Measurements from ENCODE around the gene ADARB1.

Gene ADARB1

DNA sequence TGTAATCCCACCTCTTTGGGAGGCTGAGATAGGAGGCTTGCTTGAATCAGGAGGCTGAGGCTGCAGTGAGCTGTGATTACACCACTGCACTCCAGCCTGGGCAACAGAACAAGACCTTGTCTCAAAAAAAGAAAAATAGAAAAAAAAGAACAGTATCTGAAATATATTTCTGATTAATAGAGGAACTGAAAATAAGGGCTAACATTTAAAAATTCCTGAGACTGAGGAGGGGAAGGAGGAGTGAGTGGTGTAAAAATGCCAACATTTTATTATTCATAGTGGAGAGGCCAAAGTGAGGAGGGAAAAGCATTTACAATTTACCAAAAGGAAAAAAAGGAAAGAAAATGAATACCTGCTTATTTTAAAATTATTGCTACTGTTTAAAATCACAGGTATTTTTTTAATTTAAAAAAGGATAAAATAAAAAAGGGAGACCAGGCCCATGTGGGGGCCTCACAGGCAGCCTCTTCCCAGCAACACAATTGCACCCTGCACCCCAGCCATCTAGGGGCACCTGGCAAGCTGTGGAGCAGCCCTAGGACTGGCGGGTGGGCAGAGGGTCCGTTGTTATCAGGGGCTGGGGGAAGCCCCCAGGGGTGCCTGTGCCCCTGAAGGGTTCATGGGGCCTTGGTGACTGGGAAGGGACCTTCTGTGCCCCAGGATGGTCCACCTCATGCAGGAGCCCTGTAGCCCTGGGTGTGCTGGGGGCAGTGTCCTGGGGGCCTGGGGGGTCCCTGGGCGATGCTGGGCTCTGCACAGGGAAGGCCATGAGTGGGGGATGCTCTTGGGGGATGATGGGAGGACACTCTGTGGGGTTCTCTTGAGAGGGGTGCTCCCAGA lies 34.8 kb upstream of the ADARB1 start:
- DNase-seq (ENCODE audit: low read depth in 2 of 2), result no peak

DNA sequence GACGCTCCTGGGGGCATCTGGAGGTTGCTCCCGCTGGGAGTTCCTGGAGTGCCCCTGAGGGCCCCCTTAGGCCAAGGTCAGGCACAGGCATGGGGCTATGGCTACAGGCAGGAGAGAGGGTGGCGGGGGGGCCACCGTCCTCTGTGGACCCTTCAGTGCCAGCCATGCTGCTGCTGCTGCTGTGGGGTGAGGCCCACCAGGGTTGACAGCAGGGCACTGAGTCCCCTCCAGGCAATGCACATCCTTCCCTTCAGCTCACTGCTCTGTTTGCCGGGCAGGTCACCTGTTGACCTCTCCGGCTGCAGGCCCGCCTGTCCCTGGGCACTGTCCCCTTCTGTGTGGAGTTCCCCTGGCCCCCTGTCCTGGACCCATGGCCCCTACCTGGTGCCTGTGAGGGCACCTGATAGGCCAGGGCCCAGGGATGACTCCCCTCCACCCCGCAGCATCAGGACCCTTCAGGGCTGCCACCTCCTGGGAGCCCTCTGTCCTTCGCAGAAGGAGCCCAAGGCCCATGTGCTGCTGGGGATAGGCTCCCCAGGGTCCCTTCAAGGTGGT lies 34.1 kb upstream of the ADARB1 start:
- DNase-seq (ENCODE audit: low read depth in 2 of 2), result no peak

DNA sequence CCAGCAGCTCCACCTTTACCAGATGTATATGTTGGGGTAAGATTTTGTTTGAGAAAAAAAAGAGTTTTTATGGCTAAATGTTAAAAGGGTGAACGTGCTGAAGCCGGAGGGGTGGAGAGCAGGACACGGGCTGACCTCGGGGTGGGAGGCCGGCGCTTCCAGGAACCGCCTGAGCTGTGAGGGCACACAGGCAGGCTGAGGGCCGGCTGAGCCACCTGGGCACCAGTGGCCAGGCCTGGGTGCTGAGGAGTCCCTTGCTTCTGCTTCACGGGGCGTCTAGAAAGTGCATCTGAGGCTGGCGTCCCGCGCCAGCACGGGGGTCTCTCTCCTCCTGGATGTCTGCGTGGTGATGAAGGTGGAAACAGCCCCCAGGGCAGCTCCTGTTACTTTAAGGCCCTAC lies 33.6 kb upstream of the ADARB1 start:
- DNase-seq (ENCODE audit: low read depth in 2 of 2), result no peak

DNA sequence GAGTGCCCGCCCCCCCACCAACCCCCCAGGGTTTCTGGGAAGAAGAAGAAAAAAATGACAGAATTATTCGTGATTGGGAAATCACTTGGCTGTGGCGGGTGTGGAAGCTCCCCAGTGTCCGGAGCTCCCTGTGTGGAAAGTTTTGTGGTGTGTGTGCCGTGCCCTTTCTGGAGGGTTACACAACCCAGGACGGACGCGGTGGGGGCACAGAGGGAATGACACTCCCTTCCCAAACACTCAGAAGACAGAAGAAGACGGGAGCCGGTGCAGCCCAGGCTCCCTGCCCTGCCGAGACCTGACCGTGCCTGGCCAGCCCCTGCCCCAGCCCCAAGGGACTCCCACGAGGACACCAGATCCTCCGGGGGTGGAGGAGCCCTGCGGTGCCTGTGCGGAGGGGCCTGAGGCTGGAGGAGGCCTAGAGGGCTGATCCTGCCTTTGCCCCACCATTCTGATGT lies 33.0 kb upstream of the ADARB1 start:
- DNase-seq (ENCODE audit: low read depth in 2 of 2), result no peak

DNA sequence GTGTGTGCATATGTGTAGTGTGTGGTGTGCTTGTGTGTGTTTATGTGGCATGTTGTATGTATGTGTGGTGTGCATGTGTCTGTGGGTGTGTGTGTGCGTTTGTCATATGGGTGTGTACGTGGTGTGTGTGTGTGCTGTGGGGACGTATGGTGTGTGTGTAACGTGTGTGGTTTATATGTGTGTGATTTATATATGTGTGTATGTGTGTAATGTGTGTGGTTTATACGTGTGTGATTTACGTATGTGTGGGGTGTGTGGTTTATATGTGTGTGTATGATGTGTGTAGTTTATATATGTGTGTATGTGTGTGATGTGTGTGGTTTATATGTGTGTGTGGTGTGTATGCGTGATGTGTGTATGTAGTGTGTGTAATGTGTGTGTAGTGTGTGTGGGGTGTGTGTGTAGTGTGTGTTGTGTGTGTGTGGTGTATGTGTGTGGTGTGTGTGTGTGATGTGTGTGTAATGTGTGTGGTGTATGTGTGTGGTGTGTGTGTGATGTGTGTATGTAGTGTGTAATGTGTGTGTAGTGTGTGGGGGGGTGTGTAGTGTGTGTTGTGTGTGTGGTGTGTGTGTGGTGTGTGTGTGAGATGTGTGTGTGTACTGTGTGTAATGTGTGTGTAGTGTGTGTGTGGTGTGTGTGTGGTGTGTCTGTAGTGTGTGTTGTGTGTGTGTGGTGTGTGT lies 32.3 kb upstream of the ADARB1 start:
- no peak for DNase-seq (ENCODE audit: low read depth in 2 of 2)

DNA sequence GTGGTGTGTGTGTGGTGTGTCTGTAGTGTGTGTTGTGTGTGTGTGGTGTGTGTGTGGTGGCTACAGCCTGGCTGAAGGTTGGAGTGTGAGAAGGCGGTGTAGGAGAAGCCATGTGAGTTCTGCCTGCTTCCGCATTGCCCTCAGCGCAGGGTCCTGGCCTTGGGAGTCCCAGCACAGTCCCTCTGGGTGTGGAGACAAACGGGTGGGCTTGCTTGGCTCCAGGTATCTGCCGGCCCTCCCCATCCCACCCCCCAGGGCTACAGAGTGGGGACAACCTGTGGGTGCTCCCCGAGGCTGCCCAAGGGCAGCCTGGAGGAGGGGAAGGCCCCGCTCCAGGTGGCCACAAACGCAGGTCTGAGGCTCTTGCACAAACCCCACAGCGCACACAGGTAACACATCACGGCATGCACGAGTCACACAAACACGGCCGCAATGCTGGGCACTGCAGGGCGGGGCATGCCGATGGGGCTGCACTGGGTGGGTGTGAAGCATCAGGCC lies 31.7 kb upstream of the ADARB1 start:
- DNase-seq (ENCODE audit: low read depth in 2 of 2), result no peak

DNA sequence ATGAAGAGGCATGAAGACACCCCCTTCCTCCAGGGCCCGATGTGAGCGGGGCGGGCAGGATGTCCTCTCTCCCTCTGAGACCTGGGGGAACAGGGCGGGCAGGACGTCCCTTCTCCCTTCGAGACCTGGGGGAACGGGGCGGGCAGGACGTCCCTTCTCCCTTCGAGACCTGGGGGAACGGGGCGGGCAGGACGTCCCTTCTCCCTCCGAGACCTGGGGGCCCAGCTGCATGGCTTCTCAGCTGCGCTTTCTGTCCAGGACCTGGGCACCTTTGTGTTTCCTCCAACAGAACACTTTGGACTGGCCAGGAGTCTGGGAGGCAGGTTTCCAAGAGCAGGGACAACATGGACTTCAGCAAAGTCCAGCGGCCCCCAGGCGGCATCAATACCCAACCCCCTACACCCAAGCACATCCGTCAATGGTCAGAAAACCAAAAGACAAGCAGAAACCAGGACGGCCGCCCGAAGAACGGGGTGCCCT lies 30.8 kb upstream of the ADARB1 start:
- DNase-seq (ENCODE audit: low read depth in 2 of 2), result no peak

DNA sequence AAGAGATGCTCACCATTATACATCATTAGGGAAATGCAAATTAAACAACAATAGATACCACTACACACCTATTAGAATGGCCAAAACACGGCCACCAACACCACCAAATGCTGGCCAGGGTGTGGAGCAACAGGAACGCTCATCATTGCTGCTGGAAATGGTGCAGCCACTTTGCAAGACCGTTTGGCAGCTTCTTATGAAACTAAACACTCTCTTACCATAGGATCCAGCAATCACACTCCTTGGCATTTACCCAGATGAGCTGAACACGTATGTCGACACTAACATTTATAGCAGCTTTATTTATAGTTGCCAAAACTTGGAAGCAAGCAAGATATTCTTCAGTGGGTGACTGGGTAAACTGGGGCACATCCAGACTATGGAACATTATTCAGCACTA lies 28.9 kb upstream of the ADARB1 start:
- DNase-seq (ENCODE audit: low read depth in 2 of 2), result no peak

DNA sequence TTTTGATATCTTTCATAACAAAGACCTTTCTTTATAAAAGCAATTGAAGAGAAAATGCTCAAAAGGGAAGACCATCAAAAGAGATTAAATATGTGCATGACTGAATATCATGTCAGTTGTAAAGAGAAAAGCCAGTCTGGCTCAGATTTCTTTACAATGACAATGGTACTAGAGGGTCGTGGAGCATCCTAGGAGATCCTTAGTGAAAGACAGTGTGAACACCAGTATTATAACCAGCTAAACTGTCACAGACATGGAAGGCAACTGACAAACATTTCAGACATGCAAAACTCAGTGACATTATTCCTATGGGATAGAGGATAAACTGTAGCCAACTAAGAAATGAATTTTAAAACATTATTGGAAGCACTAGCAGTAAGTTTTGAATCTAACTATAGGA lies 27.1 kb upstream of the ADARB1 start:
- DNase-seq (ENCODE audit: low read depth in 2 of 2), result no peak

DNA sequence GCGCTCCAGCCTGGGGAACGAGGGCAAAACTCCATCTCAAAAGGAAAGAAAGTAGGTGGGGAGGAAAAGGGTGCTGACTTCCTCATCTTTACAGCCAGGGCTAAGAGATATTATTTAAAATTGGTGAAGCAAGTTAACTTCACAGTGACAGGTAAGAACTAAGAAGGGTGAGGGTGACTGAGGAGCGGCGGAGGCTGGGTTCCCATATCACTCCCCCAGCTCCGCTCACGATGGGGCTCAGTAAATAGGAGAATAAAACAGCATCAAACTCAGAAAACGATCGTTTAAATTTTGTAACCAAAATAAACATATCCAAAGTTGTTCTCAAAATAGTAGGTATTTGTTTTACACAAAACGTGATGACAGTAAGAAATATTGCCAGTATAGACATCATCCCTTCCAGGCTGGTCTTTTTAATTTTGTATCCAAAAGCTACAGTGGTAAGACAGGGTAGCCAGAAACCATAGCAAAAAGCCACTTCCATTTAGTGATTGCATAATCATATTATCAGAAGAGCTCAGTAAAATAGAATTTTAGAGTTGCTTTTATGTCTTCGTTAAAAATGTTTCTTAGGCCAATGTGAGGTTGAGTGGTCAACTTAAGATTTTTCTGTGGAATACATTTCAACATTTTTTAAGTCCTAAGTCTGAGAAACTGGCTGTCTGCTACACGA lies 26.2 kb upstream of the ADARB1 start:
- DNase-seq (ENCODE audit: low read depth in 2 of 2), result no peak

DNA sequence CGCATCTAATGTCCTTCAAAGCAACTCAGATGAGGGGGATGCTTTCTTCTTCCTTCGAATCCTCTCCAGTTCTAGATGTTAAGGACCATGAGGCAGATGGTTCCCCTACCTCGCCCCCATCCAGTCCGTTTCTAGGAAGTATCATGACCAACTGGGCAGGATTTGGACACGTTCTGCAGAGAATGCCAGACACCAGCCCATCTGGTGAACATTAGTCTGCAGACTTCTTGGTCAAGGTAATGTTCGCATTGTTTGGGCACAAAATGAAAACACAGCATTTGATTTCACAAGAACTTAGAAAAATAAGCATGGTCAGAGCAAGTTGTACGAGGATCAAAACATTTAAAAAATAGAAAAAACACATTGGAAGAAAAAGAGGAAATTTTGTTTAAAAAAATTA lies 25.4 kb upstream of the ADARB1 start:
- DNase-seq (ENCODE audit: low read depth in 2 of 2), result no peak

DNA sequence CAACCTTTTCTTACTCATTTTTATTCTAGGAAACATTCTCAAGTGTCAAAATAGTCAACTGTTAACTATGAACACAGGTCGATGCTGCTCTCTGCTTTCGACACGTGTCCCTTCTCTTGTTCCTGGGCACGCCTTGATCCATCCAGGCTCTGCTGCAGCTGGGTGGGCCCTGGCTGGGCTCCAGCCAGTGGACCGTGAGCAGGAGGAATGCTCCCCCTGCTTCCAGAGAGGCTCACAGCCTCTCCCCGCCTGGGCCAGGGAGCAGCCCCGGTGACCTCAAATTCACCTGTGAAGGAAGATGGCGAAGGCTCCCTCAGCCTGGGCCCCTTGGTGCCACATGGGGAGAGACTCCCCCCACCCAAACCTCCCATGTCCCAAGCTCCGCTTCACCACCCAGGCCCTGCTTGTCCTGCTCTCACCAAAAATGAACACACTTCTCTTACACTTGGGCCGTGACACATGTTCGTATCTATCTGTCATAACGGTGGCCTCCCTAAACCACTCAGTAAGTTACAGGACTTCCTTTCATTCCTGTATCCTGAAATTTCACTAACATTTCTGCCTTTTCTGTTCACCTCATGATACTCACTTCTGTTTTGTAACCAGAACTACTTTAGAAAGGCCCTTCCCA lies 24.6 kb upstream of the ADARB1 start:
- no peak for DNase-seq (ENCODE audit: low read depth in 2 of 2)

DNA sequence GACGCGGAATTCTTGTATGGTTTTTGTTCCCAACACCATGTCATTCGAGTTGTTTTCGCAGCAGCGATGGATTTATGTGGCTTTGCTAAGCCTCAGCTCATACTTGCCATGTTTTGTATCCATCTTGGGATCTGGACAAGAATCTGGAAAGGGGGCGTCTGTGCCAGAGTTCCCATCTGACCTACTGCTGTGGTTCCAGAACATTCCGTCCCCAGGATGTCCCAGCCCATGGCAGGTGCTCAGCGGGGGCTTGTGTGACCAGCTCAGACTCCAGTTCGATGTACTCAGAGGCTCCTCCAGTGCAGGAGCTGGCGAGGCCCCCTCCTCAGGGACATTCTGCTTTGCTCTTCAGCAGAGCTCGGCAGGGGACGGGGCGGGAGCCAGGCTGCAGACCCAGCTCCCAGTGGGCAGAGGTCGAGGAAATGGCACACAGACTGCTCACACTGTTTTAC lies 24.0 kb upstream of the ADARB1 start:
- no peak for DNase-seq (ENCODE audit: low read depth in 2 of 2)

DNA sequence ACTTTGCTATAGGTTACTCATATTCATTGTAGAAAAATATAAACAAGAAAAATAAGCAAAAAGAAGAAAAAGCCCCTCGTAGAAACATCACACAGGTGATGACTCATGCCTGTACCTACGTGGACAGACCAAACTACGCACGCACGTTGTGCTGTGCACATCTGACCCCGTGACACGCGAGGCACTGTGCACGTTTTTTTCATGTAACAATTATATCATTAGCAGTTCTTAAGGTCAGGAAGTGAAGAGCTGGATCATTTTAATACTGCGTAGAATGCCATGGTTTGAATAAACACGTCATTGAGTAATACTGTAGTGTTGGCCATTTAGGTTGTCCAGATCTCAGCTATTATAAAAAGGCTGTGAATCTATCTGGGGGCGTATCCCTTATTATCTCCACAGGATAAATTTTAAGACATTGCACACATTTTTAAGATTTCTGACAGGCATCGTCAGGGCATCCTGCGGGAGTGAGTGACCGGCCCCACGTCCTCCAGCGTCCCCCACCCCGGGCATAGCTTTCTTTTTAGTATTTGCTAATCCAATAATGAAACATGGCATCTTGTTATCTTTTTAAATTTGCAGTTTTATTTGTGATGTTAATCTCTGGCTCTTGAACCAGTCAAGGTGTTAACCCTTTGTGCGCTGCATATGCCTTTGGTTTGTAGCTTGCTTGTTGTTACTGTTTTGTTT lies 23.4 kb upstream of the ADARB1 start:
- no peak for DNase-seq (ENCODE audit: low read depth in 2 of 2)

DNA sequence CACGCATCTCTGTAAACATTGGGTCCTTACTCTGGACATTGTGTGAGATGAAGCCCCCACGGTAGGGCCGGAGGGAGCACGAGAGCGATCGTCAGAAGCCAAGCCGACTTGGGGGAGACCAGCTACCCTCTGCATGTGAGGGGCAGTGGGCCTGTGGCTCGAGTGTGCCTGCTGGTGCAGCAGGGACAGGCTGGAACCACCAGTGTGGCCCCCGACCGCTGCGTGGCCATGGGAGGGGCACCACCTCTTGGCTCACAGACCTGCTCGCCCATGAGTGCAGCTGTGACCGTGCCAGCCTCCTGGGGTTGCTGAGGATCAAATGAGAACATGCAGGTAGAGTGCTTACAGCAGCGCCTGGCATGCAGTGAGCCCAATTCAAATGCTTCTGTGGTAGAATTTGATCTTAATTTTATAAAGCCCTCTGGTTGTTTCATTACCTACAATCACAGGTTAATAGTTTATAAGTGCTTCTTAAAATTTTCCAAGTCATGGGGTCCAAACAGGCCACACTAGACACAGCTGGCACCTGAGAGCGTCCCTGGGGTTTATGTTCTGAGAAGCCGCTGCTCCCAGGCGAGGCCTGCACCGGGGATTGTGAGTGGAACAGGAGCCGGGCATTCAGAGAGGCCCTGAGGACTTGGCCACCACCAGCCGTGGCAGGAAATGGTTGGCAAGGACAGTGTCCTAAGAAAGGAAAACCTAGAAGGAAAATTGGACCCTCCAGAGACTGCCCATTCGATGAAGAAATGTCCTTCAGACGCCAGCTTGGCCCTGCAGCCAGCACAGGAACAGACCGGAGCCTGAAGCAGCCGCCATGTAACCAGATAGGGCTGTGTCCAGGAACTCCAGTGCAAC lies 22.6 kb upstream of the ADARB1 start:
- no peak for DNase-seq (ENCODE audit: low read depth in 2 of 2)

DNA sequence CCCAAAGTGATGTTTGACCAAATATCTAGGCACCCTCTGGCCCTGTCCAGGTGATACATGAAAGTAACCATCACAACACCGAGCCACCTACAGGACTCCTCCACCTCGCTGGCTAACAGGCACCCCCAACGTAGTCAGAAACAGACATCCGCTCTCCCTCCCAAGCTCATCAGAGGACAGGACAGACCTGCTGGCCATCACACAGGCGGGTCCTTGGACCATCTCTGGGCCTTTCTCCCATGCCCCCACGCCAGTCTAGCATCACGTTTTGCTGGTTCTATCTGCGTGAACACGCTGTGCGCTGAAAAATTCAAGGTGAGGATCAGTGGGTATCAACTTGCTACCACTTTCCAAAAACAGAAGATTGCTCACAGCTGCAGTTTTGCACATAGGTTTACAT lies 21.4 kb upstream of the ADARB1 start:
- DNase-seq (ENCODE audit: low read depth in 2 of 2), result no peak

DNA sequence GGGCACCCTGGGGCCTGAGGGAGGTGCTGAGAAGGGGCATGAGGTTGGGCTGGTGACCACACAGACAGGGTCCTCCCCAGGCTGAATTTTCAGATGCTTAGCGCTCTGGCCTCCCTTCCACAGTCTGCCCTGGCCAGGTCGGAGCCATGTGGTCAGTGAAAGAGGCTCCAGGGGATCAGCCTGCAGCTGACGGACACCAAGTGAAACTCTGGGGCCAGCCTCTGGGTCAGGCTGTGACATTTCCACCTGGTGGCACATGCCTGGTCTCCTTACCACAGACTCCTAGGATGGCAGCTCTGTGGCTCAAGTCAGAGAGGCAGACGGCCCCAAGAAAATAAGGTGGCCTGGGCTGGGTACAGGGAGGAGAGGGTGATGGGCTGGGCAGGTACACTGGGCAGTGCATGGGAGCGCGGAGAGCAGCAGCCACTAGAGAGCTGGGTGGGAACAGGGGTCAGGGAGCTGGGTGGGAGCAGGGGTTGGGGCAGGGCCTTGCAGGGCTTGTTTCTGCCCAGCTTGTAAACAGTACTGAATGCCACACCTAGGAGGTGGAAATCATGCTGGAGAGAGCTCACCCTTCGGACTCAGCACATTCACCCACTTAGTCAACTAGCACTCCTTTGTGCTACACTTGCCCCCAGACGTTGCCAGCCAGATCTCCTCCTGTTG lies 20.7 kb upstream of the ADARB1 start:
- no peak for DNase-seq (ENCODE audit: low read depth in 2 of 2)

DNA sequence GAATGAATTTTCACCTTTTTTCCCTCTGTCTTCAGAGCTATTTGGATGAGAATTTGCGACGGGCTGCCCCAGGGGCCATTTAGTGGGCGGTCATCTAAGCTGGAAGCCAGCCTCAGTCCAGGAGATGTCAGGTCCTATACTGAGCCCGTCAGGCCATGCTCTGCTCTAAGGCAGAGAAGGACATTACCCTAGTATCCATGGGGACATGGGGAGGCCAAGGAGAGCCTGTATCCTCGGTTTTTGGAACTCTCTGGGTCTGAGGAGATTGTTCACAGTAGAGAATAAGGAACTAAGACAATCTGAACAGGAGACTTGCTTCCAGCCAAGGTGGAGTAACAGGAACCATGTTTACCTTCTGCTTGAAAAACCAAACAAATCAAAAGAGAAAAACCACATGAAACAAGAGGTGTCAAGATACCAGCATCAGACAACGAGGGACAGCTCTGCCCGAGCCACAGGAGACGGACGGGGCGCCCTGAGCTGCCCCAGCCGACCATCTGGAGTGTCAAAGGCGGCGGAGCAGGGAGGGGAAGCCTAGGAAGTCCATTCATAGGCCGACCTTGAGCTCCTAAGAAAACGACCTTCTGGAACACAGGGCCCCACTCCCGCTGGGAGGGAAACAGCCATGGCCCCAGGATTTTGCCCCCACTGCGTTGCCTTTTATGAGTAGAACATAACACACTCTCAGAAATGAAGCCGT lies 20.0 kb upstream of the ADARB1 start:
- DNase-seq (ENCODE audit: low read depth in 2 of 2), result no peak

Measured in stimulated activated CD8-positive, alpha-beta memory T cell treated with anti-CD3 and anti-CD28 coated beads, Interleukin-15, amount 100 ng/mL, for 4 hours (primary cell).